DND-41 (cell line): Measurements from ENCODE around the gene DGUOK.

ENCODE experiments used
- ATAC-seq: fragments of 200-7000 bp; cut with Tn5 transposase; 3 replicates; pipeline ENCODE4 v1.9.1; 2021; ENCODE audit warnings: low read depth; ENCODE audit not compliant: insufficient read depth
- DNase-seq: peaks from one replicate; pipeline ENCODE4 v3.0.0-alpha.2; 2020
- H2AFZ ChIP-seq: 2 replicates; pipeline ENCODE4 v1.6.0; 2012; ENCODE audit warnings: low read depth, low read length
- H3K27ac ChIP-seq: 2 replicates; pipeline ENCODE4 v1.5.1; 2012; ENCODE audit warnings: low read length, inconsistent platforms
- H3K27me3 ChIP-seq: fragments of 200-600 bp; sonication (generic); 2 replicates; pipeline ENCODE4 v1.6.0; 2012; ENCODE audit warnings: low read length, mild to moderate bottlenecking, inconsistent platforms; ENCODE audit not compliant: insufficient read depth, poor library complexity
- H3K36me3 ChIP-seq: 2 replicates; pipeline ENCODE4 v1.5.1; 2012; ENCODE audit warnings: low read length, inconsistent platforms; ENCODE audit not compliant: insufficient read depth
- H3K4me1 ChIP-seq: 2 replicates; pipeline ENCODE4 v1.5.1; 2012; ENCODE audit warnings: mild to moderate bottlenecking, low read length; ENCODE audit not compliant: insufficient read depth
- H3K4me2 ChIP-seq: 2 replicates; pipeline ENCODE4 v1.6.0; 2012; ENCODE audit warnings: mild to moderate bottlenecking, moderate library complexity, low read length, inconsistent platforms; ENCODE audit not compliant: insufficient read depth
- H3K4me3 ChIP-seq, 2 experiments: fragments of 200-600 bp in 1 of 2; shearing (Covaris generic) in 1 of 2; 2 replicates each; pipeline ENCODE4 v1.5.1; 2012 to 2016; ENCODE audit warnings: inconsistent platforms in 2 of 2, low read length in 2 of 2, mild to moderate bottlenecking in 2 of 2, low read depth in 1 of 2, moderate library complexity in 1 of 2
- H3K79me2 ChIP-seq: 2 replicates; pipeline ENCODE4 v1.6.0; 2012; ENCODE audit warnings: low read length, inconsistent platforms; ENCODE audit not compliant: insufficient read depth
- H3K9ac ChIP-seq: 2 replicates; pipeline ENCODE4 v1.6.0; 2012; ENCODE audit warnings: low read depth, mild to moderate bottlenecking, inconsistent platforms, low read length, moderate library complexity
- H3K9me3 ChIP-seq: 2 replicates; pipeline ENCODE4 v1.5.1; 2012; ENCODE audit warnings: low read length, moderate library complexity, mild to moderate bottlenecking, inconsistent platforms; ENCODE audit not compliant: insufficient read depth, severe bottlenecking
- H4K20me1 ChIP-seq: 2 replicates; pipeline ENCODE4 v1.6.0; 2012; ENCODE audit warnings: low read length; ENCODE audit not compliant: insufficient read depth
- CTCF ChIP-seq: IDR thresholded peaks from 2 replicates; pipeline ENCODE4 v1.5.1; 2012; ENCODE audit warnings: borderline replicate concordance, low read length, moderate library complexity, mild to moderate bottlenecking; ENCODE audit not compliant: poor library complexity, severe bottlenecking; ENCODE audit errors: extremely low read depth
- EZH2 ChIP-seq: IDR thresholded peaks from 3 replicates; pipeline ENCODE4 v1.6.1; 2012; ENCODE audit warnings: borderline replicate concordance, low read depth, mild to moderate bottlenecking, moderate library complexity, low read length, inconsistent platforms; ENCODE audit not compliant: severe bottlenecking

The DGUOK gene

GRCh38 chr2:73928963-73929347 is 2.3 kb downstream of the DGUOK start:
- H3K4me2 ChIP-seq, result peak overlapping the region; percentile 85
- DNase-seq (peak; percentile 32), ATAC-seq (no peak)
- TF ChIP-seq CTCF (no peak), EZH2 (no peak)
- H3K4me1 ChIP-seq, result peaks cover 47% of the 10 kb centered on the region
- peak overlapping the region in 1 of 2 experiments; percentile 22; a peak in 1 of 4 replicates for H3K4me3 ChIP-seq
- no peak overlapping the region for H3K9ac ChIP-seq
- no peak overlapping the region for H3K27ac ChIP-seq
- peaks cover 28% of the 10 kb centered on the region for H3K36me3 ChIP-seq
- H3K79me2 ChIP-seq, result peaks cover 71% of the 10 kb centered on the region
- H4K20me1 ChIP-seq, result peaks cover 38% of the 10 kb centered on the region
- no peak overlapping the region for H2AFZ ChIP-seq
- H3K27me3 ChIP-seq, result no peaks in the 10 kb centered on the region
- H3K9me3 ChIP-seq, result no peaks in the 10 kb centered on the region

GRCh38 chr2:73930386-73930785 is 3.7 kb downstream of the DGUOK start:
- Histone ChIP-seq H3K27me3 (no peaks in the 10 kb centered on the region), H3K4me3 (no peak overlapping the region), H3K27ac (no peak overlapping the region), H3K9ac (no peak overlapping the region), H3K36me3 (peaks cover 36% of the 10 kb centered on the region), H3K9me3 (no peaks in the 10 kb centered on the region), H3K4me2 (peak overlapping the region; percentile 85; the same call in 1 of the 2 replicates), H4K20me1 (peaks cover 44% of the 10 kb centered on the region), H2AFZ (no peak overlapping the region), H3K79me2 (peaks cover 85% of the 10 kb centered on the region), H3K4me1 (peaks cover 47% of the 10 kb centered on the region)
- TF ChIP-seq CTCF (no peak), EZH2 (no peak)
- DNase-seq (no peak), ATAC-seq (no peak)

GRCh38 chr2:73931531-73932500 is 5.1 kb downstream of the DGUOK start:
- ATAC-seq, result no peak; the same call in 2 of the 3 replicates
- H4K20me1 ChIP-seq, result peaks cover 55% of the 10 kb centered on the region

More at GRCh38 chr2:73931531-73932500, 5.1 kb downstream of the DGUOK start:
- H3K4me1 ChIP-seq, result peaks cover 40% of the 10 kb centered on the region
- TF ChIP-seq EZH2, result no peak
- no peak for TF ChIP-seq CTCF
- DNase-seq, result no peak
- H3K27ac ChIP-seq, result no peak overlapping the region
- H3K36me3 ChIP-seq, result peaks cover 46% of the 10 kb centered on the region
- H3K9ac ChIP-seq, result no peak overlapping the region
- H2AFZ ChIP-seq, result no peak overlapping the region
- H3K4me2 ChIP-seq, result no peak overlapping the region
- H3K4me3 ChIP-seq, result no peak overlapping the region
- H3K9me3 ChIP-seq, result no peaks in the 10 kb centered on the region
- H3K79me2 ChIP-seq, result peaks cover 98% of the 10 kb centered on the region
- H3K27me3 ChIP-seq, result no peaks in the 10 kb centered on the region
